GM19035 (cell line): ENCODE measurements around the gene HNRNPA3.
"Not testable (repeated sequence)": the region's sequence is repeated elsewhere in the genome, so short reads cannot be mapped to it uniquely, and the experiment has no call there.

Experiments used
- ATAC-seq: cut with Tn5 transposase; IDR thresholded peaks from one replicate; pipeline ENCODE4 v1.9.1; 2021; ENCODE audit not compliant: unreplicated experiment

Gene HNRNPA3

GRCh38 chr2:177188482-177189469 is 23.8 kb upstream of the HNRNPA3 start:
- no peak for ATAC-seq

- no peak for ATAC-seq
These were observed 21.7 kb upstream of the HNRNPA3 start for GRCh38 chr2:177190941-177191340.

- ATAC-seq = no peak
These were observed 19.8 kb upstream of the HNRNPA3 start for GRCh38 chr2:177192788-177193187.

- peak; percentile 82 for ATAC-seq
These were observed 19.4 kb upstream of the HNRNPA3 start for GRCh38 chr2:177193240-177193639.

GRCh38 chr2:177195194-177195593 is 17.4 kb upstream of the HNRNPA3 start:
- ATAC-seq = no peak

GRCh38 chr2:177200419-177200818 is 12.2 kb upstream of the HNRNPA3 start:
- not testable (repeated sequence) for ATAC-seq

GRCh38 chr2:177201919-177202346 is 10.7 kb upstream of the HNRNPA3 start:
- ATAC-seq = no peak

- ATAC-seq = no peak
These were observed 8.2 kb upstream of the HNRNPA3 start for GRCh38 chr2:177204417-177204816.

- ATAC-seq = peak; percentile 61
These were observed 5.5 kb upstream of the HNRNPA3 start for GRCh38 chr2:177207101-177207500.

- no peak for ATAC-seq
These were observed 1.4 kb upstream of the HNRNPA3 start for GRCh38 chr2:177211169-177211568.

- ATAC-seq = no peak
These were observed 953 bp upstream of the HNRNPA3 start for GRCh38 chr2:177211576-177212105.

- ATAC-seq = peak; percentile 49
These were observed 580 bp downstream of the HNRNPA3 start for GRCh38 chr2:177212891-177213856.

GRCh38 chr2:177217247-177217843 is 4.8 kb downstream of the HNRNPA3 start:
- ATAC-seq = no peak

GRCh38 chr2:177219787-177220186 is 7.2 kb downstream of the HNRNPA3 start:
- not testable (repeated sequence) for ATAC-seq

- no peak for ATAC-seq
These were observed 8.9 kb downstream of the HNRNPA3 start for GRCh38 chr2:177221534-177221933.

GRCh38 chr2:177221970-177222369 is 9.4 kb downstream of the HNRNPA3 start:
- ATAC-seq = no peak

GRCh38 chr2:177223436-177223835 is 10.8 kb downstream of the HNRNPA3 start:
- ATAC-seq = not testable (repeated sequence)

GRCh38 chr2:177225965-177226360 is 13.4 kb downstream of the HNRNPA3 start:
- ATAC-seq = no peak

- ATAC-seq = no peak
These were observed 17.0 kb downstream of the HNRNPA3 start for GRCh38 chr2:177229442-177230242.

- no peak for ATAC-seq
These were observed 18.7 kb downstream of the HNRNPA3 start for GRCh38 chr2:177231270-177231669.
